HG03039 (cell line): ENCODE data around the gene FAM83G.

Experiments used
- ATAC-seq: cut with Tn5 transposase; IDR thresholded peaks from one replicate; pipeline ENCODE4 v1.9.1; 2021; ENCODE audit warnings: mild to moderate bottlenecking, moderate library complexity; ENCODE audit not compliant: unreplicated experiment

The FAM83G gene

DNA sequence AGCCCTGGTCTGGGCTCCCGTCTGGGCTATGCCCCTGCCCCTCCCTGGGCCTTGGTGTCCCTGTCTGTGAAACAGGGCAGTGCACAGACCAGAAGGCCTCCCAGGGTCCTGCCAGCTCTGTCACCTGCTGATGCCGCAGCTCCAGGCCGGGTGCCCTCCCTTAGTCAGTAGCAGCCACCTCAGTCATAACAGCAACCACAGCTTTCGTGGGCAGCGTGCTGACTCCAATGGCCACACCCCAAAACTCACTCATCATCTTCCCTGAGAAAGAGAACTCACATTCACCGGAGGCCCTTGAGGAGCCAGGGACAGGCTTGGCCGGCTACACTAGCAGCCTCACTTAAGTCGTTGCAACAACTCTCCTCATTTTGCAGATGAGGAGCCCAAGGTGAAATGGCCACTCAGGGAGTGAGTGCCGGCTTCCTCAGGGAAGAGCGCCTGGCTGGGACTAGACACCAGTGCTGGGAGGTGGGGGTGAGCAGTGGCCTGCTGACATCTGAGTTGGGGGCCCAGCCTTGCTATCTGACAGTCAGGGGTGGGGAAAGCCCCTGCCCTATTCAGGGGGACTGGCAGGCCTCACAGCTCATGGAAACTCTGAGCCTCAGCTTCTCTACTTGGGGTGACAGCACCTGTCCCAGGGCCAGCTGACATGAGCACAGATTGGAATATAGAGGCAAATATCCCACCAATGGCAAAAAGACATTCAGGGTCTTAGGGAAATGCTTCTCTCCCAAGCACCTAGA, 30.0 kb downstream of the FAM83G start:
- no peak for ATAC-seq

DNA sequence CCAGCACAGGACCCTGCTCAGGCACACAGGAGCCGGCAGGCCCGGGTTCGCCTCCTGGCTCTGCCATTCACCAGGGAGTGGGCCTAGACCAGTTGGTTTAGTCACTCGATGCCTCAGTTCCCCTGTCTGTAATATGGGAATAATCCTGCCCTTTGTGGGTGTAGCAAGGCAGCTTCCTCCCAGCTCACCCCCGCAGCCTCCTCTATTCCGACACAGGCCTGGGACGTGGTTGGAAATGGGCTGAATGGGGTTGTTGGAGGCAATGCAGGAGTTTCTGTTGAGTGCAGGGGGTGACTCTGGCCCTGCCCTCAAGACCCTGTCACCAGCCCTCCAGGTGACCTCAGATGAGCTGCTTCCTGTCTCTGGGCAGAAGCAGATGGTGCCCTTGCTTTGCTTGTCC, 32.8 kb downstream of the FAM83G start:
- no peak for ATAC-seq

DNA sequence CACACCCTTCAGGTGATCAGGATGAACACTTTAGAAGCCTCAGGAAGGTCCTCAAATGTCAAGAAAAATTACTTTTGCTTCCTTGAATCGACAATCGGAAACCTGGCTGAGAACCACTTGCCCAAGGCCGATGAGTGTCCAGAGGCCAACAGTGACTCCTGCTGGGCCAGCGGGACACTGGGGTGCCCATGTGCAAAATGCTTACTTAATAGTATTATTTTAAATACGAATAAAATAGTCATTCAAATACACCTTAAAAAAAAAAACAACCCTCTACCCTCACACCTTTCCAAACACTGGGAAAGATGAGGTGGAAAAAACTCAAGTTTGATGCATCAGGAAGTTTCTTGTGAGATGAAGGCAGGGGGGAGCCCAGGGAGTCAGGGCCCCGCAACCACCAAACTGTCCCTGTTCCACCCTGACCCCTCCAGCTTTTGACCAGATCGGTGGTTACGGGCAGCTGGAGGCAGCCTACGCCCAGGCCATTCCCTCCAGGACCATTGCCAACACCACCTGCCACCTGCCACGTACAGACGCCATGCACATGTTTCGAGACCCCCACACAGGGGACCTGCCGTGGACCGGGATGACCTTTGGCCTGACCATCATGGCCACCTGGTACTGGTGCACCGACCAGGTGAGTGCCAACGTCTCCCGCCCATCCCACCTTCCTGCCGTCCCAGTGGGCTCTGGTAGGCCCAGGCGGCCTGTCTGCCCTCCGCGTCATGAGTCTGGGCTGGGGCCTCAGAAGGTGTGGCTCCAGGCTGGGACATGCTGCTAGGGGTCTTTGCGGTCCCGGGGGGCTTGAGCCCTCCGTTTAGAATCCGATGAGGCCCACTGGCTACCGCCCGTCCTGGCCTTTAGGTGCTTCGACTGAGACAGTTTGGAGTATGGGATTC, 33.7 kb downstream of the FAM83G start:
- ATAC-seq, result no peak

DNA sequence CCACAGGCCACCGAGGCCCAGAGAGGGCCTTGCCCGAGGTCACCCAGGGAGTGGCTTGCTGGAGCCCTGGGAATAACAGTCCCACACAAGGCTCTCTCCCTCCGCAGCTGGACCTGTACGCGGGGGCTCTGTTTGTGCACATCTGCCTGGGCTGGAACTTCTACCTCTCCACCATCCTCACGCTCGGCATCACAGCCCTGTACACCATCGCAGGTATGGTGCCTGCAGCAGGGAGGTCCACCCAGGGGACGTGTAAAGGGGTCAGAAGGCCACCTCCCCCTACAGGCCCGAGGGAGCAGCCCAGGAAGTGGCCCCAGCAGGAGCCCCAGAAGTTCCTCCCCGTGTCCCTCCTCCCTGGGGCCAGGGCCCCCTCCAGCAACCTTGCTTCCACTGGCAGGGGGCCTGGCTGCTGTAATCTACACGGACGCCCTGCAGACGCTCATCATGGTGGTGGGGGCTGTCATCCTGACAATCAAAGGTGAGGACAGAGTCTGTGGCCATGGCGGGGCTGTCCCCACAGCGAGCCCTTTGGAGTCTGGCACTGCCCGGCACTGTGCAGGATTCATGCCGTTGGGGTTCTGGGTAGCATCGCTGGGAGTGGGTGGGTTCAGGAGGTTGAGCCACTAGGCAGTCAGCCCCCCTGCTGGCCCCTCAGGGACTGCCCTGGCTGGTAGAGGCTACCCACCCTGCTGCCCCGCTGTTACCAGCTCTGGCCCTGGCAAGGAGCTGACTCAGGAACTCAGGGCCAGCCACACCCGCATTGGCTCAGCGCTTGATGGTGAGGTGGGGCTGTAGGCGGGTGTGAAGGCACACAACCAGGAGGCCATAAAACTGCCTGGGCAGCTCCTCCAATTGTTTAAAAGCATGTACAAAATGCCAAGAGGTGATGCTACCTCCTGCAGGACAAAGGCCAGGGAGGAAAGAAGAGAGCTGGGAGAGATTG, 35.3 kb downstream of the FAM83G start:
- no peak for ATAC-seq

DNA sequence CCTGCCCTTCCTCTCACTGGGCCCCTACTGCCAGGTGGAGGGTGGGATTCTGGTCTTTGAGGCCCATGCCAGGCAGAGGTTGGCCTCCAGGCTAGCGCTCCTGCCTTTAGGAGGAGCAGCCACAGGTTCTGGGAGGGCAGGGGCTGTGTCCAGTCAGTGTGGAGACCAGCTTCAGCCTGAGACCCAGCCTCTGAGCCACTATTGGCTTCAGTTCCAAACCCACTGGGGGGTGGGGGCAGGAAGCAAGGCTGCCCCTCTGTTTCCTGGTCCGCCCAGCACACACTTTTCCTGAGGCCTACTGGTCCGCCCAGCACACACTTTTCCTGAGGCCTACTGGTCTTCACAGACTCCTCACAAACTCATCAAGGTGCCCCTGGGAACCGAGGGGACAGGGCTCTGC, 36.2 kb downstream of the FAM83G start:
- no peak for ATAC-seq

DNA sequence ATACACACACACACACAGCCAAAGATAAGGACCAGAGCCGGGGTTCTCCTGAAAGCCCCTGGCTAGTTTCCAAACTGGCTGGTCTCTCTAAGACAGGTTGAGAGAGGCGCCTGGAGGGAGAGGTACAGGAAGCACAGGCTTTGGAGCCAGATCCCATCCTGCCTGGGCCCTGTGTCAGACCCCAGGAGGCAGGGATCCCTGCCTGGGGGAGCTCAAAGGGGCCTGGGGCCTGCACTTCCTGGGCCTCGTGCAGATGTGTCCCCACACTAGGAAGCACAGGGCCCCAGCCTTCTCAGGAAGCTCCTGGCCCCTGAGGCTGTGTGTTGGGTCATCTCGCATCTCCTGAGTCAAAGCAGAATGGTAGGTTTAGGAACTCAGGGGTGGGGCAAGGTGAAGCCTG, 36.6 kb downstream of the FAM83G start:
- ATAC-seq, result no peak

DNA sequence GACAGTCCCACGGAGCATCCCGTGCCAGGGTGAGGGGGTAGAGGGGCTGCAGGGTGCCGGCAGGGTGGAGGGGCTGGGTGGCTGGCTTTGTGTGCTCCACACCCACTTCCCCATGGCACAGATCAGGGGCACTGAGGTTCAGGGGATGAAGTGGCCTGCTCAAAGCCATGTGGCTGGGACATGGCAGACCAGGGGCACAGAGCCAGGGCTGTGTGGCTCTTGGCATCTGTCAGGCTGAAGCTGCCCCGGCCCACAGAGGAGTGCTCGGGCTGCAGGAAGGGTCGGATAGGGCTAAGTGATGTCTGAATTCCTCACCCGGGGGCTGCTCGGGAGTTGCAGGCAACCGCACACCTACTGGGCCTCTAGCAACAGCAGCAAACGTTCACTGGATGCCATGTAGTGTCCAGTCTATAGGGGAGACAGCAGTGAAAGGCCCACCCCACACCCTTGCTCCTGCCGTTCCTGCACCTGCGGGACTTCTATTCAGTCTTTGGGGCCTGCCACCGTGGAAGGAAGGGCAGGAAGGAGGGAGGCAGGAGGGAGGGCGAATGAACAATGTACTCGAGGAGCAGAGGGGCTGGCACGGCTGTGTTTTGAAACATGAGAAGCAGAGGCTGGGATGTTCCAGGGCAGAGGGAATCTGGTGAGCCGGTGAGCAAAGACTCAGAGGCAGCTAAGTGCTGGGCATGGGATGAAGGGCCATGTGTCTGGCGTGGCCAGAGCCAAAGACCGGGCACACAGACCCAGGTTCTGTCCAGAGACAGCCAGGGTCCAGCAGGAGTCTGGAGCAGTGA, 37.5 kb downstream of the FAM83G start:
- no peak for ATAC-seq

DNA sequence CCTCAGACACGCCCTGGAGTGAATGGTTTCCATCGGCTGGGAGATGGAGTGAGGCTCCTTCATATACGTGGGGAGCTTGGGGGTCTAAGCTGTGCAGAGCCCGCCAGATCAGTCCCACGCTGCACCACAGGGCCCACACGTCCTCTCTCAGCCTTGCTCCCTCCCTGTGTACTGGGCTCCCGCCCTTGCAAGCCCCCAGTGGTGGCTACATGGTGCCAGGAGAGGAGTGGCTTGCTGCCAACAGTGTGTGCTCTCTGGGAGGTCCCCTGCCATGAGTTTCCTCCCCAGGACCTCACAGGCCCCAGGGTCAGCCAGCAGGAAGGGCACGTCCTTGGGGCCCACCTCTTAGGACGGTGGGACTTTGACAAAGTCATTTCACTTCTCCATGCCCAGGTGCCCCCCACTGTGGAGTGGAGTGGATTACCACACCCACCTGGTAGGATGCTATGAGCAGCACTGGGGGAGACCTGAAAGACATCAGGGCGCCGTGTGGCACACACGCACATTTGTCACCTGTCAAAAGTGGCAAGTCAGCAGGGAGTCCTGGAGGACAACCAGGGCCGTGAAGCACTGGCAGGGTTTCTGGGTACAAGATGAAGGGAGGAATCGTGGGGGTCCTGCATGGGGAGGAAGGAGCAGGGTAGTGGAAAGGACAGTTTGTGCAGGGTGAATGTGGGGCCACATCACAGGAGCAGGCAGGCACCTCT, 38.9 kb downstream of the FAM83G start:
- ATAC-seq, result no peak

DNA sequence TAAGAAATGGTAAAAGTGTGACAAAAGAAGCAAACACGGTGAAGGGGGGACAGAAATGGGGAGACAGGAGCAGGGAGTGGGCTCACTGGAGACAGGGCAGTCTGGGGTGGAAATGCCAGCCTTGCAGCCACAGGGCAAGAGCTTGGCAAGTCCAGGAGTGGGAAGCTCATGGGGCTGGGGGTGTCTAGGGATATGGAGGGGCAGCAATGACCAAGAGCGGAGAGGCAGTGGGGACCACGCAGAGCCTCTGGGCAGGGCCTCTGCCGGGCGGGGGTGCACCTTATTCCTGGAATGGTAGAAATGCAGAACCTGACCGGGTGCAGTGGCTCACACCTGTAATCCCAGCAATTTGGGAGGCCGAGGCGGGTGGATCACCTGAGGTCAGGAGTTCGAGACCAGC, 40.0 kb downstream of the FAM83G start:
- no peak for ATAC-seq

DNA sequence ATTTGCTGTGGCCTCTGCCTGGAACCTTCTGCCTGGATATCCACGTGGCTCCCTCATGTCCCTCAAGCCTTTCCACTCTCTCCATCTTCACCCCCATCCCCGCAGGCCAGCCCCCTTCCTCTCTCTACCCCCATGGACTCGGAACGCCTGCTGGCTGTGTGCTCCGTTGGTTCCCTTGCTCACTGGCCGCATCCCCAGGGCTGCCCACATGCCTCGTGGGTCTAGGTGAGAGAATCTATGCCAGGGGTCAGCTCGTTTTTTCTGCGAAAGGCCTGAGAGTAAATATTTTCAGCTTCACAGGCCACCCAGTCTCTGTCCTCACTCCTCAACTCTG, 40.6 kb downstream of the FAM83G start:
- ATAC-seq, result no peak

DNA sequence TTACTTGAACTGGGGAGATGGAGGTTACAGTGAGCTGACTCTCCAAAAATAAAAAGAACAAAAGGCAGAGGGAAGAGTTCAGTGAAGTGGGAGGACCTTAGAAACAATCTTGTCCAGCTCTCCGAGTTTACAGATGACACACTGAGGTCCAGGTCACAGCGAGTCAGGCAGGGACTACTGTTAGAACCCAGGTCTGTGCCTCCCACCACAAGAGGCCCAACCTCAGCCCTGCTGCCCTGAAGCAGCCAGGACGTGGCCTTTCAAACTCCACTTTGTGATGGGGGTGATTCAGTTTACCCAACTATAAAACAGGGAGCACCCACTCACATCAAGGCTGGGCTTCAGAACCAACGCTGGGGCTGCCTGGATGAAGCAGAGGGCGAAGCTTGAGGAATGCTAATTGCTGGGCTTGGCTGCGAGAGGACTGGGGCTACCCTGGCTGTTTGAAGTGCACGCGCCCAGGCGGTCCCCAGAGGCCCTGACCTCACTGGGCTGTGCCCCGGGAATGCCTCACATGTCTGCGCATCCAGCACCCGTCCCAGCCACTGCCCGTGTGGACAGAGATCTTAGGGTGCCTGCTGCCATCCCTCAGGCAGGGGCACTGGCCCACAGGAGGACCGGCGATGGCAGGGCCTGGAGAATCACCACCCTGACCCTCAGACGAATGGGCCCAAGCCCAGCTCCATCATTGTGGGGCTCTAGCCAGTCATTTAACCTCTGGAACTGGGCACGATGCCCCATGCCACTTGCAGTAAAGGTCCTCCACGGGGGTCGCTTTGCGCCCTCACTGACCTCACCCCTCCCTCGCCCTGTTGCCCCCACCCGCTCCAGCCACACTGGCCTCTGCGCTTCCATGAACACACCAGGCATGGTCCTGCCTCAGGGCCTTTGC, 41.2 kb downstream of the FAM83G start:
- ATAC-seq, result no peak

DNA sequence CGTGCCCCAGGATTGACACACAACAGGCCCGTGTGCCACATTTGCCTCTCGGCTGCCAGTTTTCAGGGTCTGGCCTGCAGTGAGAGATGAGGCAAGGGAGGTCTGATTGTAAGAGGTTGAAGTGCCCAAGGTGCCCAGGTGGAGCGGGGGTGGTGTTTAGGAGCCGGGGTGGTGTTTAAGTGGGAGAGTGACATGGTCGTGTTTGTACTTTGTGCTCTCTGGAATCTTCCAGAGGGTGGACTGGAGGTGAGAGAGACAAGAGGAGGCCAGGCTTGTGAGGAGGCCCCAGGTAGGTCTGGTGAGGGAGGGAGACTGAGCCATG, 42.1 kb downstream of the FAM83G start:
- no peak for ATAC-seq

DNA sequence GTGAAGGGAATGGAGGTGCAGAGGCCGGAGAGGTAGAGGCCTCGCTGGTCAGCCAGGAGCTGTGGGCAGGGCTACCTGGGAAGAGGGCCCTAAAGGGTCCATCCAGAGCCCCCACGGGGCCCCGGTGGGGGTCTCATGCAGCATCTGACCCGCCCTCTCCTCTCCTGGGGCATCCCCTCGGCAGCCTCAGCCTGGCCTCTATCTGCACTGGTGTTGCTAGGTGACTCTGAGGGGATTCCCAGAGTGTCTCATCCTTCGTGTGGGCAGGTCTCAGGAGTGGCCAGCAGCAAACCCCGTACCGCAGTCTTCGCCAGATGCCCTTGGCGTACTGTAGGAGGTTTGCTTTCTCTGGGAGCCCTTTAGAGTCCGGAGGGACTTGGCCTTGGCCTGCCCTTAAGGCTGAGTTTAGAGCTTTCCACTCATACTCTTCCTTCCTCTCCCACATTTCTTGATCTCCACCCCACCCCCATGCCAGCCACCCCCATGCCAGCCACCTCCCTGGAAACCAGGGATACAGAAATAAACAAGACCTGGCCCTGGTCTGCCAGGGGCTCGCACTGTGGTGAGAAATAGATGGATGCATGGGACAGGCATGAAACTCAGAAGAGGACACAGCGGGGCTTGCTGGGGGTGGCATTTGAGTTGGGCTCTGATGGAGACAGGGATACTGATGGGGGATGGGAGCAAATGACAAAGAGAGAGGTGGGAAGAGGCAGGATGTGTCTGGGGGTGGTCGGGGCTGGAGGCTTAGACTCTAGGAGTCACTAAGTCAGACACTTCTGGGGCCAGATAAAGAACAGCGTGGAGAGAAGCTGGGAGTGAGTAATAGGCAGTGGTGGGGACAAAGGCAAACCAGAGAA, 42.7 kb downstream of the FAM83G start:
- no peak for ATAC-seq

DNA sequence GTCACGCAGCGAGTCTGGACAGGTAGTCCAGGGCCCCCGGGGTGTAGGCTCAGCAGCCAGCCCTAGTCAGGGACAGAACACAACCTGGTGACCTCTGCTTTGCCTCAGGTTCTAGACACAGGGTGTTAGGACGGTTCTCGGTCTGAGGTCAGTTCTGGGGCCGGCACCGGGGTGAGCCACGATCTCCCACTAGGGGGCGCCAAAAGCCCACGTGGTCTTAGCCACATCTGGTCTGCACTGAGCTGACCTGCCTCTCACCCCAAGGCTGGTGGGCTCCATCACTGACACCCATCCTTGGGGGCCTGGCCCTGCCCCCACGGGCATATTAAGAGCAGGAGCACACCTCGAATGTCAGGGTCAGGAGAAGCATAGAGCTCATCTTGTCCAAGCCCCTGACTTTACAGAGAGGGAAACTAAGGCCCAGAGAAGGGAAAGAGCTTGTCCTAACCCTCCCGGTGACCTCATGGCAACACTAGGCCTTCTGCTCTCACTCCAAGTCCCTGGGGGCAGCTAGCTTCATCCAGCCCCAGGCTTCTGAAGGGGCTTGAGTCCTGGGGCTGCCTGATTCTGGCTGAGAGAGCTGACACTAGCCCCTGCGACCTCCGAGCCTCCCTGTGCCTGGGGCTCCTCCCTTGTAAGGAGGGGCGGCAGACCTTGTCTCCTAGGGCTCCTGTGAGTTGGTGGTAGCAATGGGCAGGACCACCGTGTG, 43.6 kb downstream of the FAM83G start:
- ATAC-seq, result no peak

DNA sequence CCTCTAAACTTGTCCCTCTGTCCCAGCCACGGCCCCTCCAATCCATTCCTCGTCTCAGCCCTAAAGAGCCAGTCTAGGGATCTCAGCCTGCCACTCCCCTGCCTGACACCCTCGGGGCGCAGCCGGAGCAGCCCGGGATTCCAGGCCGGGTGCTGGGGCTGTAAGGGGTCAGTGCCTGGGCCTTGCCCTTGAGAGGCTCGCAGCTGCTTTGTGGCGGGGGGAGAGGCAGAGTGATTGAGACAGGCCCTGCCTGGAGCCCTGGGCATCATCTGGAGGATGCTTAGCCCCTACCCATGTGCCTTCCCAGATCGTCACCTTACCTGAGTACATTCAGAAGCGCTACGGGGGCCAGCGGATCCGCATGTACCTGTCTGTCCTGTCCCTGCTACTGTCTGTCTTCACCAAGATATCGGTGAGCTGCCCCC, 44.3 kb downstream of the FAM83G start:
- no peak for ATAC-seq

DNA sequence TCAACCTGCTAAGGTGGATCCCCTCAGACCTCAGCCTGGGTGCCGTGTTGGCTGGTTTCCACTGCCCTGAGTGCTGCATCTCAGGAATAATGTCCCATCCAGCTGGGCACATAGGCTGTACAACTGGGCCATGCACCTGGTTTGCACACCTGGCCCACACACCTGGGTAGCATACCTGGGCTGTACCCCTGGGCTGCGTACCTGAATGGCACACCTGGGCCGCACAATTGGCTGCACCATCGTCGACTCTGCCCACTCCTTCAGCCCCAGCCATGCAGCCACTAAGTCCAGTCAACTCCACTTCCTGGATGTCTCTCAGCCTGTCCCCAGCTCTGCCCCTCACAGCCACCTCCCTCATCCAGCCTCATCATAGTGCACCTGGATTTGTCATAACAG, 44.7 kb downstream of the FAM83G start:
- no peak for ATAC-seq

DNA sequence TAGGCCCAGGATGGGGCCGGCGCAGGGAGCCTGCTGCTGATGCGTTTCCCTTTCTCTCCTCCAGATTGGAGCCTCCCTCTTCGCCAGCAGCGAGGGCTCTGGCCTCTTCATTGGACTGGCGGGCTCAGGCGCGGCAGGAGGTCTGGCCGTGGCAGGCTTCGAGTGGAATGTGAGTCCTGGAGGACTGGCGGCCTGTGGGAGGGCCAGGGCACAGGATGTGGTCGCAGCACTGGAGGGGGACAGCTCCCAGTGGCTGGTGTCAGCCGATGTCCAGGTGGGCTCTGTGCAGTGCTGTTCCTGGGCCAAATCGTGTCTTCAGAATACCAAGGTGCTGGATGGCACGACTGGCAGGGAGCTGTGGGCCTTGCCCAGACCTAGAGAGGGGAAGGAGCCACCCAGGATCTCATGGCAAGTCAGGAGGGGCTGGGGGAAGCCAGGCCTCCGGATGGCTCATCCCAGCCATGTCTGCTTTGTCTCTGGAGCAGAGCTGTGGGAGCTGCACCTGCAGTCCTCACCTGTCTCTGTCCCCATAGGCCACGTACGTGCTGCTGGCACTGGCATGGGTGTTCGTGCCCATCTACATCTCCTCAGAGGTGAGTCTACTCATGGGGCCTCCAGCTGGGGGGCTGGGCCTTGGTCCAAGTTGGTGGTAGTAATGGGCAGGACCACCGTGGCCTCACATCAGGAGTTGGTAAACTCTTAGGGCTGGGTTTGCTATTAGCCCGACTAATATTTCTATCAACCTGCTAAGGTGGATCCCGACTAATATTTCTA, 45.3 kb downstream of the FAM83G start:
- no peak for ATAC-seq
